H1 (cell line): Measurements from ENCODE around the gene MMP13. TPM values are rescaled to one million over a fixed set of nuclear protein-coding genes. Genes with fewer than 3 reads are reported as not detected.

Experiments
- ASH2L ChIP-seq: fragments of 200-600, 300-600 bp; sonication (generic); IDR thresholded peaks from one replicate; pipeline ENCODE4 v1.7.1; 2017; ENCODE audit warnings: low read length
- CHD1 ChIP-seq: IDR thresholded peaks from 2 replicates; pipeline ENCODE4 v1.6.1; 2012; ENCODE audit warnings: low read depth, low read length, improper control_type of control experiment
- MAFK ChIP-seq: IDR thresholded peaks from 2 replicates; pipeline ENCODE4 v1.6.1; 2012; ENCODE audit warnings: low read depth, mild to moderate bottlenecking, improper control_type of control experiment, low read length
- POLR2AphosphoS5 ChIP-seq: IDR thresholded peaks from 2 replicates; pipeline ENCODE4 v1.6.1; 2011; ENCODE audit warnings: low read depth, low read length
- USF2 ChIP-seq: IDR thresholded peaks from 2 replicates; pipeline ENCODE4 v1.6.1; 2011; ENCODE audit warnings: low read length, improper control_type of control experiment
- polyA plus RNA-seq, 7 experiments: library from polyadenylated mRNA; depleted of rRNA in 3 of 7; stranded (reverse) in 5 of 7; unstranded in 2 of 7; fragments of >200 nt in 5 of 7; fragments of 200-250 nt in 2 of 7; gene quantifications; 1 replicate in 5 of 7; 2 replicates in 1 of 7; 4 replicates in 1 of 7; pipeline versions ENCODE4 v1.2.1 to v1.2.3, GENCODE V29; 2011 to 2013; ENCODE audit warnings: missing spikeins in 2 of 7, mixed read lengths in 2 of 7
- total RNA-seq: library from RNA; stranded (reverse); fragmentation: NEBNext Ultra II Directional; extraction: Animal tissue kit (Norgen Biotek cat#: 25700); gene quantifications from 2 replicates; pipeline ENCODE4 v1.2.1, GENCODE V29; 2021

MMP13 gene
- total and polyA plus RNA-seq, 2 of the 8 experiments (the other 6 are each of a cell fraction or from before 2014, with no cell fraction given), result not detected

GRCh38 chr11:102934735-102935134 is 20.8 kb downstream of the MMP13 start (continued):
- TF ChIP-seq USF2 (no peak), ASH2L (no peak), CHD1 (no peak), MAFK (no peak), POLR2AphosphoS5 (no peak)
